Fibroblast of the aortic adventitia (primary cell): ENCODE measurements around the gene SETBP1. TPM values are rescaled to one million over a fixed set of nuclear protein-coding genes. Genes with fewer than 3 reads are reported as not detected.
"Not testable (repeated sequence)": the region's sequence is repeated elsewhere in the genome, so short reads cannot be mapped to it uniquely, and the experiment has no call there.

ENCODE experiments used
- DNase-seq: peaks from one replicate; pipeline ENCODE4 v3.0.0-alpha.2; 2010; ENCODE audit warnings: low read depth
- H3K4me3 ChIP-seq: 2 replicates; pipeline ENCODE4 v1.5.1; 2011; ENCODE audit warnings: low read depth, mild to moderate bottlenecking, control low read depth, low read length, moderate library complexity
- total RNA-seq: library from RNA; depleted of rRNA; stranded (reverse); fragments of >200 nt; gene quantifications from 2 replicates; pipeline ENCODE4 v1.2.3, GENCODE V29; 2012; ENCODE audit warnings: low replicate concordance
- TF ChIP-seq, protein P1 (sequence below): IDR thresholded peaks from 2 replicates; pipeline ENCODE4 v1.5.1; 2011; ENCODE audit warnings: mild to moderate bottlenecking, low read length, control low read depth, inconsistent platforms; ENCODE audit not compliant: insufficient read depth

Gene SETBP1
- total RNA-seq, 1 donor = 10.5 TPM

DNA sequence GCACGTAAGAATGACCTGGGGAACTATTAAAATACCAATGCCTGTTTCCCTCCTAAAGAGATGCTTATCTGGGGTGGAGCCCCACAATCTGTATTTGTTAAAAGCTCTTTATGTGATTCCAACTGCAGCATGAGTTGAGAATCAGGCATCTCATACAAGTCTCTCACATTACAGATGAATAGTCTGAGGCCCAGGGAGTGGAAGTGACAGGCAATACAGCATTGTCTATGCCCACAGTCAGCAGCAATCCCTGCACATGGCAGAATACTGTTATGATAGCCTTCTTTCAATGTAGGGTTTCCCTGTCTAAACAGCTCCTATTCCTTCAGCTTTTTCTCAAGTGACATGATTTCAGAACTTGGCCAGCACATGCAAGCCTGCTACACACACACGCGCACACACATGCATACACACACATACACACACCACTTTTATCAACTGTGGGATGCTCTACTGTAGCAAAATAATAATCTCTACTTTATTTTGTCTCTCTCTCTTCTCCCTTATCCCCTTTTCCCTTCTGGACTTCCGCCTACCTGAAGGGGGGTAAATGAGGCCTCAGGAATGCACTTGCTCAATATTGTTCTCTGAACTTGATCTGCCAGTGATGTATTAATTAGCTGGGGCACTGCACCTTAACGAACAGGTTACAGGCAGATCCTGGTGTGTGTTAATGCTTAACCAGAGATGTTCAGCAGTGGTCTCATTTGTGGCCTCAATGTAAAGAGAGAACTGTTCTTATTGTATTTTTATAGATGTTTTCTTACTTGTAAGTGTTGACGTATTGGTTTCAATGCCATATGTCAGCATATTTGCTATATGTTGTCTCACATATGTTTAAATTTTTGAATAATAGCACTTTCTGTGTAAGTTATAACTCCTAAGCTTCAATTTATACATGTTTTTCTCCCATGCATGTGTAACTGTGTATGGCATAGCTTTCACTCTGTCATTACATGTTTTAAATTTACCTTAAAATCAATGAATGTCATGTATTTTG is 116.0 kb downstream of the SETBP1 start:
- TF ChIP-seq, protein P1, sequence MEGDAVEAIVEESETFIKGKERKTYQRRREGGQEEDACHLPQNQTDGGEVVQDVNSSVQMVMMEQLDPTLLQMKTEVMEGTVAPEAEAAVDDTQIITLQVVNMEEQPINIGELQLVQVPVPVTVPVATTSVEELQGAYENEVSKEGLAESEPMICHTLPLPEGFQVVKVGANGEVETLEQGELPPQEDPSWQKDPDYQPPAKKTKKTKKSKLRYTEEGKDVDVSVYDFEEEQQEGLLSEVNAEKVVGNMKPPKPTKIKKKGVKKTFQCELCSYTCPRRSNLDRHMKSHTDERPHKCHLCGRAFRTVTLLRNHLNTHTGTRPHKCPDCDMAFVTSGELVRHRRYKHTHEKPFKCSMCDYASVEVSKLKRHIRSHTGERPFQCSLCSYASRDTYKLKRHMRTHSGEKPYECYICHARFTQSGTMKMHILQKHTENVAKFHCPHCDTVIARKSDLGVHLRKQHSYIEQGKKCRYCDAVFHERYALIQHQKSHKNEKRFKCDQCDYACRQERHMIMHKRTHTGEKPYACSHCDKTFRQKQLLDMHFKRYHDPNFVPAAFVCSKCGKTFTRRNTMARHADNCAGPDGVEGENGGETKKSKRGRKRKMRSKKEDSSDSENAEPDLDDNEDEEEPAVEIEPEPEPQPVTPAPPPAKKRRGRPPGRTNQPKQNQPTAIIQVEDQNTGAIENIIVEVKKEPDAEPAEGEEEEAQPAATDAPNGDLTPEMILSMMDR = no peak
- no peak for DNase-seq
- no peak overlapping the region for H3K4me3 ChIP-seq

DNA sequence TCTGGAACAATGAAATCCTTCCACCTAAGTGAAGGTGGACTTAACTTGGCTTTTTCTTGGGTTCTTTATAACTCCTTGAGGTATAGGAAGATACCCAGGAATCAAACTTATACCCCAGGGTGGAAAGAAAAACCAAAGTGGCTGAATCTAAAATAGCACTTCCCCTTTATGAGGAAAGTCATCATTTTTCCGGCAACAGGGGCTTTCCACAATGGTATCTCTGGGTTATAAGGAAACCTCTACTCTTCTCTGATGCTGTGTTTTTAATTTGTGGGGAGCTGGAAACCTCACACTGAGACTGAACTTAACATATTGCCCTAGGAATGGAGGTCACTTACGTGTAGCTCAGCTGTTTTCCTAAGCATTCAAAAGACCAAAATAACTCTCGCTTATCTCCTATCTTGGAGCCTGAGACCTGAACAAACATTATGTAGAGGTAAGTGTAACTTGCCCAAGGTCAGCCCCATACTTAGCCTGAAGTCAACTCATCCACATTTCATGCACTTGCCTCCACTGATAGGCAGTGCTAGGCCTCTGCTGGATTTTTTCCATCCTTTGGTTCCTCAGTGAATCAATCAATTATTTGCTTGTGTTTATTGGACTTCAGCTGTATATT is 117.9 kb downstream of the SETBP1 start:
- DNase-seq = no peak
- TF ChIP-seq, protein P1 = no peak
- H3K4me3 ChIP-seq = no peak overlapping the region

DNA sequence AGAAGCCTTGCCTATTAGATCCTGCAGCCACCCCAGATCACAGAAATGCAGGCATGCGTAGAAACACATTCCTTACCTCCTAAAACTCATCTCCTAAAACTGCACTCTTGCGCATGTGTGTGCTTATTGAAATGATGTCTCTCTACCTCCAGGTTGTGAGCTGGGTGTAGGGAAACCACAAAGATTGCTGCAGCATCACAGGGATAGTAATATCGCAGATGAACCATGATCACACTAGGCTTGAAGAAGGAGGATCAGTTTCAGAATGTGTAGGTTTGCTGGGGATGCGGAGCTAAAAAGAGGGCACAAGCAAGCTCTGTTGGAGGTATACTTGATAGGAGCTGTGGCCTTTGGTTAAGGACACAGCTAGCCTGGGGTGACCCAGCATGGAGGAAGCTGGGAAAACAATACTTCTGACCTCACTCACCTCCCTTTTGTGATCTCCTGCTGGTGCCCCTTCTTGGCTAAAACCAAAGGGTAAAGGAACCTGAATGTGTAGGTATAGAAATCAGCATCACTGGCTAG is 118.8 kb downstream of the SETBP1 start:
- DNase-seq = no peak
- no peak overlapping the region for H3K4me3 ChIP-seq
- TF ChIP-seq, protein P1 = no peak

DNA sequence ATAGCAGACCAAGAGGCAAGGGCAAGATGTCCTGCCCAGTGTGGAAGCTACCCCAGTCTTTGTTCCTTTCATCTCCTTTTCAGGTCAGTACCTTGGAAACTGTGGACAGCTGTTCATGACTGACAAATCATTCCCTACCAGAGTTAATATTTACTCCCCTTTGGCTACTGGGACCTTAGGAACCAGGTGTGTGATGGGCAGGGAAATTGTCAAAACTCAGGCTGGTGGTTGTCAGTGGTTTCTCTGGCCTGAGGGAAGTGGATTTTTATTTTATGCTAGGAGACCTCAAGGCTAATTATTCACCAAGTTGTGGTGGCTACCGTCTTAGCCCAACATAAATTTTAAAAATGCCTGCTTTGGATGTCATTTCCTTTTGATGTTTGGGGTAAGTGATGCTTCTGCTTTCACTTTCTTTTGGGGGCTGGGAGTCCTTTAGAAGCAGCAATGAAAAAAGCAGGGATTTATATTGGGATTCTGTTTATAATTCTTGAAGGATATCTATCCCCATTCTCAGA is 119.3 kb downstream of the SETBP1 start:
- TF ChIP-seq, protein P1 = no peak
- H3K4me3 ChIP-seq = no peak overlapping the region
- no peak for DNase-seq

DNA sequence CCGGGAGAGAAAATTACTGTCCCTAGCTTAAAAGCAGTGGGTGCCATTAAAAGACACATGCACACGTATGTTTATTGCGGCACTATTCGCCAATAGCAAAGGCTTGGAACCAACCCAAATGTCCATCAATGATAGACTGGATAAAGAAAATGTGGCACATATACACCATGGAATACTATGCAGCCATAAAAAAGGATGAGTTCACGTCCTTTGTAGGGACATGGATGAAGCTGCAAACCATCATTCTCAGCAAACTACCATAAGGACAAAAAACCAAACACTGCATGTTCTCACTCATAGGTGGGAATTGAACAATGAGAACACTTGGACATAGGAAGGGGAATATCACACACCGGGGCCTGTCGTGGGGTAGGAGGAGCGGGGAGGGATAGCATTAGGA is 120.1 kb downstream of the SETBP1 start:
- not testable (repeated sequence) for H3K4me3 ChIP-seq, DNase-seq

DNA sequence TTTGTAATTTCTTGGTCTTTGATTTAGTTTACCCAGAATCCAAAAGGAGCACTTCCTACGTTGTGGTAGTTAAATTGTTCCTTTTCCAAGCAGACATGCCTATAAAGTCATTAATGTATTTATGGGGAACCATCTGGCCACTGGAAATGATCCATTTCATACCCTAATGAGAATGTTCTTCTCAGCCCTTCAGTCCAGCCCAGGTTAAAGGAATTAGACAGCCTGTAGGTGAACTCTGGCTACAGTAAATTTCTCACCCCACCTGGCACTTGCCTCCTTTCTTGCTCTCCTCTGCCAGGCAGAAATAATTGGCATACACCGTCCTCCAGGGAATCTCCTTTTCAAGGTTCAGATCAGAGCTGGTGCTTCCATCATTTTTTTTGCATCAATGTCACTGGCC is 121.1 kb downstream of the SETBP1 start:
- TF ChIP-seq, protein P1 = no peak
- no peak for DNase-seq
- H3K4me3 ChIP-seq = no peak overlapping the region

DNA sequence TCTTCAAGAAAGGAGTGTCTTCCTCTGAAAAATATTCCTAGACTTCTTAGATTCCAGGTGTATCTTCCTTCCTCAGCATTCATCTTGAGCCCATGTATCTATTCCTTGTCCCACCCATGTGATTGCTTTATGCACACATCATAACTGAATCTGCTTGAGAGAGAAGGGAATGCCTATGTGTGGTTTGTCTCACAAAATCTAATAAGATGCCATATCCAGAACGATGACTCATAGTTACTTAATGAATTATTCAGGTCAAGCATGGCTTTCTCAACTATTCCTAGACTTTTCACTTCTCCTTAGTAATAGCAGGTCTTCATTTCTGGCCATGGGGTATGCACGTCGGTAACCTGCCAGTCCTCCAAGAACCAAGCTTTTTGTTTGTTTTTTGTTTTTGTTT is 121.8 kb downstream of the SETBP1 start:
- no peak overlapping the region for H3K4me3 ChIP-seq
- peak; percentile 39 for DNase-seq
- TF ChIP-seq, protein P1 = no peak
